Stimulated activated CD8-positive, alpha-beta memory T cell treated with anti-CD3 and anti-CD28 coated beads, Interleukin-4, amount 100 ng/mL, for 4 hours (primary cell): ENCODE data around the gene PLCG1.
A peak's percentile ranks its signal among the peaks of the same experiment; 100 is the strongest.
"Not testable (repeated sequence)": the region's sequence is repeated elsewhere in the genome, so short reads cannot be mapped to it uniquely, and the experiment has no call there.

Experiments
- DNase-seq, 2 donors: peaks; one replicate each; pipeline ENCODE4 v3.0.0-alpha.2; 2020; ENCODE audit warnings: low read depth in 2 of 2, low spot score in 1 of 2

PLCG1 gene

GRCh38 chr20:41124451-41125094, 12.8 kb upstream of the PLCG1 start:
- DNase-seq = no peak

- no peak for DNase-seq
Measured at GRCh38 chr20:41125530-41126457, 11.5 kb upstream of the PLCG1 start.

GRCh38 chr20:41126719-41127118, 10.6 kb upstream of the PLCG1 start:
- DNase-seq = no peak

- not testable (repeated sequence) for DNase-seq
Measured at GRCh38 chr20:41128317-41128716, 9.0 kb upstream of the PLCG1 start.

- DNase-seq = no peak
Measured at GRCh38 chr20:41131594-41132387, 5.6 kb upstream of the PLCG1 start.

- DNase-seq = not testable (repeated sequence)
Measured at GRCh38 chr20:41132388-41132775, 5.0 kb upstream of the PLCG1 start.

- DNase-seq = peak in 1 of 2 donors; percentile 35
Measured at GRCh38 chr20:41133709-41134361, 3.5 kb upstream of the PLCG1 start.

- no peak for DNase-seq
Measured at GRCh38 chr20:41134362-41135186, 2.8 kb upstream of the PLCG1 start.

- peak in 1 of 2 donors; percentile 44 for DNase-seq
Measured at GRCh38 chr20:41135187-41135887, 2.0 kb upstream of the PLCG1 start.

GRCh38 chr20:41135888-41136679, 1.3 kb upstream of the PLCG1 start:
- no peak for DNase-seq

- peak in 1 of 2 donors; percentile 28 for DNase-seq
Measured at GRCh38 chr20:41137614-41138474, 501 bp downstream of the PLCG1 start.

GRCh38 chr20:41138475-41139226, 1.3 kb downstream of the PLCG1 start:
- no peak for DNase-seq

GRCh38 chr20:41139227-41140093, 2.1 kb downstream of the PLCG1 start:
- DNase-seq = no peak

- no peak for DNase-seq
Measured at GRCh38 chr20:41140226-41141133, 3.1 kb downstream of the PLCG1 start.
